B cell (primary cell): Measurements from ENCODE around the gene PCDHA10.

Experiments
- CTCF ChIP-seq: fragments of 200-600 bp; IDR thresholded peaks from one replicate; pipeline ENCODE4 v1.8.0; 2022; ENCODE audit warnings: antibody characterized with exemption, mild to moderate bottlenecking
- EZH2 ChIP-seq: IDR thresholded peaks from 2 replicates; pipeline ENCODE4 v1.6.1; 2012; ENCODE audit warnings: borderline replicate concordance, low read depth, mild to moderate bottlenecking, moderate library complexity, low read length; ENCODE audit not compliant: insufficient read depth, poor library complexity, severe bottlenecking

DNA sequence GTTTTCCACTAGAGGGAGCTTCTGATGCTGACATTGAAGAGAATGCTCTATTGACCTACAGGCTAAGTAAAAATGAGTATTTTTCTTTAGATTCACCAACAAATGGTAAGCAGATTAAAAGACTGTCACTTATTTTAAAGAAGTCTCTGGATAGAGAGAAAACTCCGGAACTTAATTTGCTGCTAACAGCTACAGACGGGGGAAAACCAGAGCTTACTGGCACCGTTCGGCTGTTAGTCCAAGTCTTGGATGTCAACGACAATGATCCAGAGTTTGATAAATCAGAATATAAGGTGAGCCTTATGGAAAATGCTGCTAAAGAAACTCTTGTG is 13.8 kb downstream of the PCDHA10 start:
- TF ChIP-seq CTCF (no peak), EZH2 (no peak)
